Testis (tissue), 3 donors: ENCODE results near the gene CD34. TPM values are rescaled to one million over a fixed set of nuclear protein-coding genes. Genes with fewer than 3 reads are reported as not detected.
"Not testable (repeated sequence)": the region's sequence is repeated elsewhere in the genome, so short reads cannot be mapped to it uniquely, and the experiment has no call there.

ENCODE experiments used
- DNase-seq: peaks from one replicate; pipeline ENCODE4 v3.0.0-alpha.2; 2019
- H3K27ac ChIP-seq, 2 donors: fragments of 200-600 bp; sonication (generic); one replicate each; pipeline ENCODE4 v1.5.1; 2019
- H3K27me3 ChIP-seq: fragments of 200-600 bp; sonication (generic); one replicate; pipeline ENCODE4 v1.5.1; 2019
- H3K36me3 ChIP-seq: fragments of 200-600 bp; sonication (generic); one replicate; pipeline ENCODE4 v1.5.1; 2017; ENCODE audit warnings: low read depth; ENCODE audit errors: missing control alignments
- H3K4me1 ChIP-seq: fragments of 200-600 bp; sonication (generic); one replicate; pipeline ENCODE4 v1.5.1; 2019
- H3K4me3 ChIP-seq, 2 donors: fragments of 200-600 bp; sonication (generic); one replicate each; pipeline ENCODE4 v1.5.1; 2017 to 2019
- H3K9me3 ChIP-seq: fragments of 200-600 bp; sonication (generic); one replicate; pipeline ENCODE4 v1.5.1; 2017
- POLR2A ChIP-seq: fragments of 450-650 bp; IDR thresholded peaks from one replicate; pipeline ENCODE4 v1.6.1; 2017; ENCODE audit warnings: antibody characterized with exemption, mild to moderate bottlenecking, moderate library complexity
- WGBS, 2 donors: methylation state at CpG; one replicate each; pipeline ENCODE4 v1.1.5; 2018; 5-methylcytosine and 5-hydroxymethylcytosine counted together
- intact Hi-C: fragments of 100-400 bp; cut with DNase I; formaldehyde crosslinking; loops from one replicate; pipeline ENCODE4 v1.15.1; 2023; ENCODE audit warnings: low total_unique reads
- polyA plus RNA-seq: library from polyadenylated mRNA; stranded (reverse); fragments of 350-450 nt; fragmentation: Illumina TruSeq; extraction: RNeasy Lipid Tissue Mini Kit (QIAGEN cat#74804); gene quantifications from one replicate; pipeline ENCODE4 v1.2.3, GENCODE V29; 2014; ENCODE audit warnings: low read depth, low replicate concordance; ENCODE audit not compliant: insufficient read depth
- total RNA-seq, 2 donors: library from RNA; depleted of rRNA; stranded (reverse); fragments of >200 nt; gene quantifications; one replicate each; pipeline ENCODE4 v1.2.3, GENCODE V29; 2016
- TF ChIP-seq, protein P1 (sequence below), 3 experiments: fragments of 450-650 bp in 2 of 3; fragments of 200-600 bp in 1 of 3; sonication (generic) in 1 of 3; IDR thresholded peaks; one replicate each; pipeline ENCODE4 v1.5.1; 2016 to 2019; ENCODE audit warnings: antibody characterized with exemption in 3 of 3, mild to moderate bottlenecking in 2 of 3, moderate library complexity in 1 of 3

The CD34 gene
- total and polyA plus RNA-seq, 3 donors from 2014 or later = 28.3 to 70.7 (median 32.5) TPM

DNA sequence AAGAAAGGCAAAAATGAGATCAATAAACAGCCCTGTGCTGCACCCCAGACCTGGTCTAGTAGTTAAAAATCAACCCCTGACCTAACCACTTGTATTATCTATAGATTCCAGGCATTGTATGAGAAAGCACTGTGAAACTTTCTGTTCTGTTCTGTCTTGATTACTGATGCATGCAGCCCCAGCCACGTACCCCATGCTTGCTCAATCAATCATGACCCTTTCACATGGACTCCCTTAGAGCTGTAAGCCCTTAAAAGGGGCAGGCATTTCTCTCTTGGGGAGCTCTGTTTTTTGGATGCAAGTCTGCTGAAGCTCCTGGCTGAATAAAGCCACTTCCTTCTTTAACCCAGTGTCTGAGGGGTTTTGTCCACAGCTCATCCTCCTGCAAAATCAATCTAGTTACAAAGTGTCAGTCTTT is 24.2 kb upstream of the CD34 start:
- H3K4me1 ChIP-seq = peaks cover 3% of the 10 kb centered on the region
- no peaks in the 10 kb centered on the region for H3K27me3 ChIP-seq
- H3K9me3 ChIP-seq = no peaks in the 10 kb centered on the region
- intact Hi-C loops = no loop called here
- no peak overlapping the region for H3K4me3 ChIP-seq
- no peak for DNase-seq
- TF ChIP-seq, protein P1, sequence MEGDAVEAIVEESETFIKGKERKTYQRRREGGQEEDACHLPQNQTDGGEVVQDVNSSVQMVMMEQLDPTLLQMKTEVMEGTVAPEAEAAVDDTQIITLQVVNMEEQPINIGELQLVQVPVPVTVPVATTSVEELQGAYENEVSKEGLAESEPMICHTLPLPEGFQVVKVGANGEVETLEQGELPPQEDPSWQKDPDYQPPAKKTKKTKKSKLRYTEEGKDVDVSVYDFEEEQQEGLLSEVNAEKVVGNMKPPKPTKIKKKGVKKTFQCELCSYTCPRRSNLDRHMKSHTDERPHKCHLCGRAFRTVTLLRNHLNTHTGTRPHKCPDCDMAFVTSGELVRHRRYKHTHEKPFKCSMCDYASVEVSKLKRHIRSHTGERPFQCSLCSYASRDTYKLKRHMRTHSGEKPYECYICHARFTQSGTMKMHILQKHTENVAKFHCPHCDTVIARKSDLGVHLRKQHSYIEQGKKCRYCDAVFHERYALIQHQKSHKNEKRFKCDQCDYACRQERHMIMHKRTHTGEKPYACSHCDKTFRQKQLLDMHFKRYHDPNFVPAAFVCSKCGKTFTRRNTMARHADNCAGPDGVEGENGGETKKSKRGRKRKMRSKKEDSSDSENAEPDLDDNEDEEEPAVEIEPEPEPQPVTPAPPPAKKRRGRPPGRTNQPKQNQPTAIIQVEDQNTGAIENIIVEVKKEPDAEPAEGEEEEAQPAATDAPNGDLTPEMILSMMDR (IDR thresholded peaks at IDR 0.05) = no peak
- no peak for TF ChIP-seq POLR2A
- no peak overlapping the region for H3K27ac ChIP-seq
- WGBS, 2 donors = 77 to 81% methylated on average over 1 of the region's 1 CpG
- H3K36me3 ChIP-seq = no peaks in the 10 kb centered on the region

DNA sequence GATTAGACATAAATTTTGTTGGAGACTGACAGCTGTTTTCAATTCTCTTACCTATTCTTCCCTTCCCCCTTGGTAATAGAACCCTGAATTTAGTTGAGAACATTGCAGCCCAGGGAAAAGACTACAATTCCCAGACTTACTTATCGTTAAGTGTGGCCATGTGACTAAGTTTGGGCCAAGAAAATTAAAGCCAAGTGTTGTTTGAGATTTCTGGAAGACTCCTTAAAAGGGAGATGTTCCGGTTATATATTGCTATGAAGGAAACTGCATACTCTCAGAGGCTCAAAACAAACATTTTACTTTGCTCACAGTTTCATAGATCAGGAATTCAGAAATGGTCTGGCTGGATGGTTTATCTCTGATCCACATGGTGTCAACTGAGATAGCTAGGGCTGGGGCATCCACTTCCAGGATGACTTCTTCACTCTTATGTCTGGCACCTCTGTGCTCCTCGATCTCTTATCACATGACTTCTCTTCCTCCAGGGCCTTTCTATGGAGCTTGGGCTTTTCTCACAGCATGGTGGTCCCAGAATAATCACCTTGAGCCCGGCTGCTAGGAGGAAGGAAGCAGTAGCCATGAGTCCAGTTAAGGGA is 22.4 kb upstream of the CD34 start:
- Histone ChIP-seq H3K4me1 (no peaks in the 10 kb centered on the region), H3K27ac (no peak overlapping the region), H3K4me3 (no peak overlapping the region), H3K36me3 (no peaks in the 10 kb centered on the region), H3K9me3 (no peaks in the 10 kb centered on the region), H3K27me3 (no peaks in the 10 kb centered on the region)
- no peak for DNase-seq
- no peak for TF ChIP-seq POLR2A
- TF ChIP-seq, protein P1 (IDR thresholded peaks at IDR 0.05) = no peak
- intact Hi-C loops = no loop called here
- 62 to 78% methylated on average over 4 of the region's 4 CpGs for WGBS, 2 donors

DNA sequence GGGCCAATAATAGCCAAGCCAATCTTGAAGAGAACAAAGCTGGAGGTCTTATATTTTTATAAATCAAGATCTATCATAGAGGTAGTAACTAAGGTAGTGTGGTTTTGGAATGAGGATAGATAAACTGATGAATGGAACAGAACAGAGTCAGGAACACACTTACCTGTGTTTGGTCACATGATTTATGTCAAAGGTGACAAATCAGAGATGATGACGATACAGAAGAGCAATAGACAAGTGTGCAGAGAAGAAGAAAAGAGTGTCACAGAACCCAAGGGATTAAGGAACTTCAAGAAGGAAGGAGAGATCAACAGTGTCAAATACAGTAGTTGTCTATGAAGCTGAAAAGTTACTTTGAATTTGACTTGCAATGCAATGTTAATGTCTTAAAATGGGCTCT is 16.1 kb upstream of the CD34 start:
- Histone ChIP-seq H3K27me3 (no peaks in the 10 kb centered on the region), H3K9me3 (no peaks in the 10 kb centered on the region), H3K27ac (no peak overlapping the region), H3K4me3 (no peak overlapping the region), H3K4me1 (peaks cover 15% of the 10 kb centered on the region), H3K36me3 (no peaks in the 10 kb centered on the region)
- DNase-seq = no peak
- TF ChIP-seq, protein P1 (IDR thresholded peaks at IDR 0.05) = no peak
- no peak for TF ChIP-seq POLR2A
- intact Hi-C loops = no loop called here
- WGBS, 2 donors = 93 to 100% methylated on average over 1 of the region's 1 CpG

DNA sequence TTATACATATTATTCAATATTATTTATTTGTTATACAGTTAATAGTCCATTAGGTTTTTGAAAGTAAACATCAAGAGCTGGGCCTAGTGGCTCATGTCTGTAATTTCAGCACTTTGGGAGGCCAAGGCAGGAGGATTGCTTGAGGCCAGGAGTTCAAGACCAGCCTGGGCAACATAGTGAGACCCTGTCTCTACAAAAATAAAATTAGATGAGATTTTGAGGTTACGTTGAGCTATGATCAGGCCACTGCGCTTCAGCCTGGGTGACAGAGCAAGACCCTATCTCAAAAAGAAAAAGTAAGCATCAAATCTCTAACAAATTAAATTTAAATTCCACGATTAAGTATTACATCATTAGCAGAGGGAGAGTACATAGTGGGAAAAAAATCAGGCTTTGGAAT is 15.0 kb upstream of the CD34 start:
- H3K4me3 ChIP-seq, H3K36me3 ChIP-seq, DNase-seq, H3K9me3 ChIP-seq, H3K27me3 ChIP-seq, intact Hi-C loops, H3K27ac ChIP-seq: not testable (repeated sequence)
- peaks cover 15% of the 10 kb centered on the region for H3K4me1 ChIP-seq
- WGBS, 2 donors = 95 to 98% methylated on average over 3 of the region's 3 CpGs

DNA sequence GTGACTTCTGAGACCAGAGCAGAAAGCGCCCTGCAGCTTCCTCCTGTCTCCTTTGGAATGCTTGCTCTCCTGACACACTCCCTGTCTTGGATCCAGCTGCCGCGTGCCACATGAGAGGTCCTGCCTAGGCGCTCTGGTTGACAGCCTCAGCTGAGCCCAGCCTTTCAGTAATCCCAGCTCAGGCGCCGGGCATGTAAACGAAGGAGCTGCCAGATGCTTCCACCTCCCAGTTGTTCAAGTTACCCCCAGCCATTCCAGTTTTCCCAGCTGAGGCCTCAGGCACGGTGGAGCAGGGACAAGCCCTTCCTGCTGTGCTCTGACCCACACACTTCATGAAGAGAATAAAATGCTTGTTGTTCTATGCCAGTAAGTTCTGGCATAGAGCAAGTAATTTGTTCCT is 14.3 kb upstream of the CD34 start:
- 38% methylated on average over 8 of the region's 8 CpGs for WGBS, 2 donors
- peak overlapping the region in 1 of 2 donors; percentile 65 for H3K27ac ChIP-seq

More for the DNA sequence above, 14.3 kb upstream of the CD34 start:
- intact Hi-C loops = no loop called here
- no peaks in the 10 kb centered on the region for H3K27me3 ChIP-seq
- no peak for TF ChIP-seq POLR2A
- TF ChIP-seq, protein P1 (IDR thresholded peaks at IDR 0.05) = no peak
- no peak overlapping the region for H3K4me3 ChIP-seq
- peaks cover 17% of the 10 kb centered on the region for H3K4me1 ChIP-seq
- peak; percentile 48 for DNase-seq
- H3K9me3 ChIP-seq = no peaks in the 10 kb centered on the region
- H3K36me3 ChIP-seq = no peaks in the 10 kb centered on the region
